Calu3 (cell line): ENCODE data around the gene ANG. TPM values are rescaled to one million over a fixed set of nuclear protein-coding genes. Genes with fewer than 3 reads are reported as not detected.
"Not testable (repeated sequence)": the region's sequence is repeated elsewhere in the genome, so short reads cannot be mapped to it uniquely, and the experiment has no call there.

ENCODE experiments used
- BruUV-seq: library from RNA; stranded (reverse); fragments of 400-500 nt; replicated peaks from 2 replicates; lab custom pipeline; 2021; lab: Mats Ljungman, UMichigan
- CTCF ChIA-PET: fragments of 300-600 bp; sonication (Branson Sonifier 250); formaldehyde crosslinking; loops from one replicate; lab custom pipeline; 2022; ENCODE audit warnings: antibody characterized with exemption; lab: Charles Lee
- DNase-seq: peaks from one replicate; pipeline ENCODE4 v3.0.0; 2022
- H3K27ac Mint-ChIP-seq: one replicate; pipeline ENCODE4 v1.8.0; 2022; ENCODE audit warnings: mixed read lengths; ENCODE audit not compliant: unreplicated experiment
- H3K27me3 Mint-ChIP-seq: one replicate; pipeline ENCODE4 v1.8.0; 2022; ENCODE audit warnings: mixed read lengths; ENCODE audit not compliant: unreplicated experiment
- H3K36me3 Mint-ChIP-seq: one replicate; pipeline ENCODE4 v1.8.0; 2022; ENCODE audit warnings: mild to moderate bottlenecking, moderate library complexity, mixed read lengths; ENCODE audit not compliant: insufficient read depth, unreplicated experiment
- H3K4me1 Mint-ChIP-seq: one replicate; pipeline ENCODE4 v1.8.0; 2022; ENCODE audit warnings: mild to moderate bottlenecking, low read depth, mixed read lengths; ENCODE audit not compliant: unreplicated experiment
- H3K4me3 Mint-ChIP-seq: one replicate; pipeline ENCODE4 v1.8.0; 2022; ENCODE audit warnings: mild to moderate bottlenecking, low read depth, moderate library complexity, mixed read lengths; ENCODE audit not compliant: unreplicated experiment
- H3K9me3 Mint-ChIP-seq: one replicate; pipeline ENCODE4 v1.8.0; 2022; ENCODE audit warnings: low read depth, mixed read lengths; ENCODE audit not compliant: unreplicated experiment
- CTCF ChIP-seq: fragments of 200-600 bp; IDR thresholded peaks from one replicate; pipeline ENCODE4 v1.8.0; 2022; ENCODE audit warnings: antibody characterized with exemption; ENCODE audit not compliant: unreplicated experiment
- intact Hi-C: fragments of 100-400 bp; cut with micrococcal nuclease; formaldehyde crosslinking; loops from one replicate; pipeline ENCODE4 v1.10.0; 2022; ENCODE audit not compliant: unreplicated experiment
- total RNA-seq: library from RNA; stranded (reverse); gene quantifications from 2 replicates; pipeline ENCODE4 v1.2.3, GENCODE V29; 2022

ANG gene
- total RNA-seq, 1 experiment from 2014 or later = 4.4 TPM

- no peaks in the 10 kb centered on the region for H3K9me3 Mint-ChIP-seq
- H3K27me3 Mint-ChIP-seq = no peaks in the 10 kb centered on the region
- no peak for DNase-seq
- H3K4me3 Mint-ChIP-seq = no peak overlapping the region
- peak overlapping the region; percentile 20 for H3K27ac Mint-ChIP-seq
- H3K4me1 Mint-ChIP-seq = peaks cover 9% of the 10 kb centered on the region
- no peak for TF ChIP-seq CTCF
- intact Hi-C loops = loop anchor here (5.0 kb wide), 2 partner anchors 63 to 273 kb away; no protein-coding TSS in a partner anchor
- H3K36me3 Mint-ChIP-seq = no peaks in the 10 kb centered on the region
- no TSS peak for BruUV-seq
- CTCF ChIA-PET = interaction anchor here (2.9 kb wide), 1 partner anchor 157 kb away, joined by 19 read pairs; no protein-coding TSS in a partner anchor
Measured at GRCh38 chr14:20698934-20699333, 10.4 kb downstream of the ANG start.

GRCh38 chr14:20699931-20700330 is 11.4 kb downstream of the ANG start:
- intact Hi-C loops = loop anchor here (5.0 kb wide), 2 partner anchors 62 to 272 kb away; no protein-coding TSS in a partner anchor
- H3K4me1 Mint-ChIP-seq = peaks cover 9% of the 10 kb centered on the region
- no TSS peak for BruUV-seq
- H3K9me3 Mint-ChIP-seq = no peaks in the 10 kb centered on the region
- H3K27me3 Mint-ChIP-seq = no peaks in the 10 kb centered on the region
- no peak overlapping the region for H3K27ac Mint-ChIP-seq
- no peak for TF ChIP-seq CTCF
- no peak overlapping the region for H3K4me3 Mint-ChIP-seq
- H3K36me3 Mint-ChIP-seq = no peaks in the 10 kb centered on the region
- CTCF ChIA-PET = interaction anchor here (1.1 kb wide), 1 partner anchor 9 kb away, joined by 3 read pairs; no protein-coding TSS in a partner anchor
- no peak for DNase-seq

- intact Hi-C loops, DNase-seq, H3K27me3 Mint-ChIP-seq, BruUV-seq, H3K4me3 Mint-ChIP-seq, H3K4me1 Mint-ChIP-seq, CTCF ChIA-PET, H3K36me3 Mint-ChIP-seq, H3K9me3 Mint-ChIP-seq, H3K27ac Mint-ChIP-seq: not testable (repeated sequence)
Measured at GRCh38 chr14:20700965-20701364, 12.4 kb downstream of the ANG start.

GRCh38 chr14:20706657-20707355 is 18.2 kb downstream of the ANG start:
- CTCF ChIA-PET = interaction anchor here (0.7 to 1.4 kb wide), 3 partner anchors 18 to 151 kb away, joined by 3 to 4 read pairs (median 3); no protein-coding TSS in a partner anchor
- Mint-ChIP-seq H3K9me3 (no peaks in the 10 kb centered on the region), H3K27me3 (no peaks in the 10 kb centered on the region), H3K36me3 (no peaks in the 10 kb centered on the region), H3K27ac (no peak overlapping the region), H3K4me1 (peaks cover 5% of the 10 kb centered on the region), H3K4me3 (no peak overlapping the region)
- no peak for TF ChIP-seq CTCF
- BruUV-seq = no TSS peak
- intact Hi-C loops = loop anchor here (2.0 to 5.0 kb wide), 2 partner anchors 36 to 95 kb away; partner anchors contain the start of gene RNASE1
- DNase-seq = no peak

GRCh38 chr14:20707622-20708021 is 19.1 kb downstream of the ANG start:
- intact Hi-C loops = loop anchor here (2.0 to 5.0 kb wide), 2 partner anchors 35 to 95 kb away; partner anchors contain the start of gene RNASE1
- H3K36me3 Mint-ChIP-seq = no peaks in the 10 kb centered on the region
- no TSS peak for BruUV-seq
- TF ChIP-seq CTCF = no peak
- H3K4me3 Mint-ChIP-seq = no peak overlapping the region
- no peaks in the 10 kb centered on the region for H3K9me3 Mint-ChIP-seq
- H3K4me1 Mint-ChIP-seq = peaks cover 8% of the 10 kb centered on the region
- peak; percentile 75 for DNase-seq
- H3K27ac Mint-ChIP-seq = no peak overlapping the region
- CTCF ChIA-PET = interaction anchor here (0.6 to 1.4 kb wide), 5 partner anchors 12 to 263 kb away, joined by 3 to 4 read pairs (median 3); no protein-coding TSS in a partner anchor
- no peaks in the 10 kb centered on the region for H3K27me3 Mint-ChIP-seq
